Gastroesophageal sphincter (tissue), 4 donors: ENCODE measurements around the gene C2orf69. TPM values are rescaled to one million over a fixed set of nuclear protein-coding genes. Genes with fewer than 3 reads are reported as not detected.

Experiments used
- ATAC-seq: fragments of 150-250 bp; one replicate; pipeline ENCODE4 v1.9.1; 2016; ENCODE audit warnings: mild to moderate bottlenecking, moderate library complexity
- H3K27ac ChIP-seq, 4 donors: fragments of 200-600 bp; sonication (generic) in 3 of 4; 1 replicate in 3 of 4; 2 replicates in 1 of 4; pipeline ENCODE4 v1.5.1; 2016 to 2019
- H3K27me3 ChIP-seq: fragments of 200-600 bp; sonication (generic); one replicate; pipeline ENCODE4 v1.5.1; 2019
- H3K36me3 ChIP-seq, 2 donors: fragments of 200-600 bp; sonication (generic); one replicate each; pipeline ENCODE4 v1.5.1; 2019; ENCODE audit warnings: control low read depth in 1 of 2
- H3K4me1 ChIP-seq, 3 donors: fragments of 200-600 bp; sonication (generic); 1 replicate in 2 of 3; 2 replicates in 1 of 3; pipeline ENCODE4 v1.5.1; 2016 to 2019; ENCODE audit warnings: control low read depth in 2 of 3
- H3K4me3 ChIP-seq, 2 donors: fragments of 200-600 bp; sonication (generic); one replicate each; pipeline ENCODE4 v1.5.1; 2019; ENCODE audit warnings: mild to moderate bottlenecking in 1 of 2, moderate library complexity in 1 of 2
- H3K9me3 ChIP-seq, 3 donors: fragments of 200-600 bp; sonication (generic); one replicate each; pipeline ENCODE4 v1.5.1; 2017 to 2019; ENCODE audit warnings: control low read depth in 2 of 3
- CTCF ChIP-seq, 4 experiments: fragments of 200-600 bp in 2 of 4; fragments of 450-650 bp in 2 of 4; sonication (generic) in 1 of 4; IDR thresholded peaks; one replicate each; pipeline ENCODE4 v1.5.1; 2017 to 2019; ENCODE audit warnings: antibody characterized with exemption in 4 of 4, mild to moderate bottlenecking in 2 of 4, moderate library complexity in 2 of 4
- EP300 ChIP-seq: sonication (generic); formaldehyde crosslinking; IDR thresholded peaks from one replicate; pipeline ENCODE4 v1.6.1; 2017; ENCODE audit warnings: antibody characterized with exemption, mild to moderate bottlenecking
- POLR2A ChIP-seq, 2 donors: fragments of 450-650 bp; IDR thresholded peaks; one replicate each; pipeline ENCODE4 v1.6.1; 2017; ENCODE audit warnings: antibody characterized with exemption in 2 of 2, mild to moderate bottlenecking in 2 of 2, moderate library complexity in 1 of 2
- POLR2AphosphoS5 ChIP-seq: sonication (generic); formaldehyde crosslinking; IDR thresholded peaks from one replicate; pipeline ENCODE4 v1.6.1; 2017; ENCODE audit warnings: antibody characterized with exemption
- WGBS, 2 donors: methylation state at CpG; one replicate each; pipeline ENCODE4 v1.1.5; 2018; ENCODE audit warnings: low coverage in 1 of 2; 5-methylcytosine and 5-hydroxymethylcytosine counted together
- total RNA-seq, 4 donors: library from RNA; depleted of rRNA; stranded (reverse); fragments of >200 nt; gene quantifications; one replicate each; pipeline ENCODE4 v1.1.0, GENCODE V29; 2016

The C2orf69 gene
- total RNA-seq, 4 donors from 2014 or later = 10.9 to 13.6 (median 12.5) TPM

GRCh38 chr2:199883474-199884212, 27.4 kb upstream of the C2orf69 start:
- Histone ChIP-seq H3K4me3 (no peak overlapping the region), H3K27ac (no peak overlapping the region), H3K4me1 (no peaks in the 10 kb centered on the region), H3K36me3 (no peaks in the 10 kb centered on the region), H3K9me3 (peaks cover 0 to under 1% (median 0%) of the 10 kb centered on the region in 3 donors), H3K27me3 (no peaks in the 10 kb centered on the region)
- no peak for TF ChIP-seq EP300
- TF ChIP-seq POLR2AphosphoS5 = no peak
- no peak for TF ChIP-seq POLR2A (IDR thresholded peaks at IDR 0.05)
- TF ChIP-seq CTCF (IDR thresholded peaks at IDR 0.05) = no peak
- no peak for ATAC-seq
- 81 to 100% methylated on average over 2 to 6 of the region's 6 CpGs for WGBS, 2 donors

GRCh38 chr2:199895406-199895805, 15.7 kb upstream of the C2orf69 start:
- H3K4me3 ChIP-seq = no peak overlapping the region
- H3K9me3 ChIP-seq = no peaks in the 10 kb centered on the region
- no peaks in the 10 kb centered on the region for H3K4me1 ChIP-seq
- WGBS, 2 donors = 53 to 62% methylated on average over 3 of the region's 3 CpGs
- no peaks in the 10 kb centered on the region for H3K36me3 ChIP-seq
- no peaks in the 10 kb centered on the region for H3K27me3 ChIP-seq
- TF ChIP-seq EP300 = no peak
- TF ChIP-seq CTCF (IDR thresholded peaks at IDR 0.05) = no peak
- no peak for TF ChIP-seq POLR2A (IDR thresholded peaks at IDR 0.05)
- TF ChIP-seq POLR2AphosphoS5 = no peak
- H3K27ac ChIP-seq = no peak overlapping the region
- no peak for ATAC-seq

GRCh38 chr2:199896617-199897016, 14.5 kb upstream of the C2orf69 start:
- Histone ChIP-seq H3K27me3 (no peaks in the 10 kb centered on the region), H3K4me1 (no peaks in the 10 kb centered on the region), H3K36me3 (no peaks in the 10 kb centered on the region), H3K27ac (no peak overlapping the region), H3K4me3 (no peak overlapping the region), H3K9me3 (no peaks in the 10 kb centered on the region)
- WGBS, 2 donors = 89 to 92% methylated on average over 2 of the region's 2 CpGs
- TF ChIP-seq CTCF (IDR thresholded peaks at IDR 0.05) (no peak), POLR2A (IDR thresholded peaks at IDR 0.05) (no peak), EP300 (no peak), POLR2AphosphoS5 (no peak)
- no peak for ATAC-seq

- Histone ChIP-seq H3K9me3 (no peaks in the 10 kb centered on the region), H3K27ac (no peak overlapping the region), H3K27me3 (no peaks in the 10 kb centered on the region), H3K4me1 (no peaks in the 10 kb centered on the region), H3K36me3 (no peaks in the 10 kb centered on the region), H3K4me3 (no peak overlapping the region)
- WGBS, 2 donors = 63 to 85% methylated on average over 4 of the region's 4 CpGs
- TF ChIP-seq POLR2A (IDR thresholded peaks at IDR 0.05) (no peak), EP300 (no peak), POLR2AphosphoS5 (no peak), CTCF (IDR thresholded peaks at IDR 0.05) (no peak)
- ATAC-seq = no peak
Measured at GRCh38 chr2:199901942-199902341, 9.2 kb upstream of the C2orf69 start.

GRCh38 chr2:199902486-199903110, 8.5 kb upstream of the C2orf69 start:
- H3K4me1 ChIP-seq = no peaks in the 10 kb centered on the region
- no peak for TF ChIP-seq EP300
- no peak for TF ChIP-seq CTCF (IDR thresholded peaks at IDR 0.05)
- no peak for TF ChIP-seq POLR2AphosphoS5
- TF ChIP-seq POLR2A (IDR thresholded peaks at IDR 0.05) = no peak
- H3K4me3 ChIP-seq = no peak overlapping the region
- WGBS, 2 donors = 74 to 94% methylated on average over 4 of the region's 4 CpGs
- no peak overlapping the region for H3K27ac ChIP-seq
- H3K27me3 ChIP-seq = no peaks in the 10 kb centered on the region
- no peak for ATAC-seq
- H3K36me3 ChIP-seq = no peaks in the 10 kb centered on the region
- H3K9me3 ChIP-seq = no peaks in the 10 kb centered on the region
